Body of pancreas (tissue), 4 donors: Measurements from ENCODE around the gene ULK4. TPM values are rescaled to one million over a fixed set of nuclear protein-coding genes. Genes with fewer than 3 reads are reported as not detected.

Experiments used
- ATAC-seq: fragments of 150-250 bp; one replicate; pipeline ENCODE4 v1.9.1; 2016
- DNase-seq, 4 donors: peaks; one replicate each; pipeline ENCODE4 v3.0.0-alpha.2; 2019
- H3K27ac ChIP-seq, 4 donors: fragments of 200-600 bp; sonication (generic); 1 replicate in 3 of 4; 2 replicates in 1 of 4; pipeline versions ENCODE4 v1.5.1 to v1.6.1; 2016 to 2019; ENCODE audit warnings: mild to moderate bottlenecking in 1 of 4, mixed read lengths in 1 of 4, moderate library complexity in 1 of 4
- H3K27me3 ChIP-seq, 2 donors: fragments of 200-600 bp; sonication (generic); one replicate each; pipeline ENCODE4 v1.6.0; 2016; ENCODE audit warnings: mild to moderate bottlenecking in 1 of 2
- H3K36me3 ChIP-seq, 2 donors: fragments of 200-600 bp; sonication (generic); replicated peaks in 1 of 2; 2 replicates each; pipeline ENCODE4 v1.5.1; 2016; ENCODE audit warnings: low read depth in 2 of 2; ENCODE audit not compliant: insufficient read depth in 1 of 2
- H3K4me1 ChIP-seq: fragments of 200-600 bp; sonication (generic); one replicate; pipeline ENCODE4 v1.6.0; 2016
- H3K4me3 ChIP-seq, 2 donors: fragments of 200-600 bp; sonication (generic); 1 replicate in 1 of 2; 2 replicates in 1 of 2; pipeline ENCODE4 v1.5.1; 2016 to 2019
- H3K9me3 ChIP-seq, 3 donors: fragments of 200-600 bp; sonication (generic); 1 replicate in 2 of 3; 2 replicates in 1 of 3; pipeline ENCODE4 v1.5.1; 2016
- CTCF ChIP-seq, 7 experiments: fragments of 450-650 bp in 4 of 7; fragments of 200-600 bp in 3 of 7; sonication (generic) in 3 of 7; IDR thresholded peaks; one replicate each; pipeline ENCODE4 v1.5.1; 2016 to 2019; ENCODE audit warnings: antibody characterized with exemption in 7 of 7
- POLR2A ChIP-seq, 3 donors: fragments of 450-650 bp; IDR thresholded peaks; one replicate each; pipeline ENCODE4 v1.6.1; 2016; ENCODE audit warnings: antibody characterized with exemption in 3 of 3, mild to moderate bottlenecking in 2 of 3
- WGBS, 2 donors: methylation state at CpG; one replicate each; pipeline ENCODE4 v1.1.5; 2017; 5-methylcytosine and 5-hydroxymethylcytosine counted together
- intact Hi-C: fragments of 100-400 bp; cut with DNase I; formaldehyde crosslinking; loops from one replicate; pipeline ENCODE4 v1.15.1; 2023
- total RNA-seq, 2 donors: library from RNA; depleted of rRNA; stranded (reverse); fragments of >200 nt; gene quantifications; one replicate each; pipeline ENCODE4 v1.1.0, GENCODE V29; 2016

Gene ULK4
- total RNA-seq, 2 donors from 2014 or later = 7.3 to 12.5 TPM

DNA sequence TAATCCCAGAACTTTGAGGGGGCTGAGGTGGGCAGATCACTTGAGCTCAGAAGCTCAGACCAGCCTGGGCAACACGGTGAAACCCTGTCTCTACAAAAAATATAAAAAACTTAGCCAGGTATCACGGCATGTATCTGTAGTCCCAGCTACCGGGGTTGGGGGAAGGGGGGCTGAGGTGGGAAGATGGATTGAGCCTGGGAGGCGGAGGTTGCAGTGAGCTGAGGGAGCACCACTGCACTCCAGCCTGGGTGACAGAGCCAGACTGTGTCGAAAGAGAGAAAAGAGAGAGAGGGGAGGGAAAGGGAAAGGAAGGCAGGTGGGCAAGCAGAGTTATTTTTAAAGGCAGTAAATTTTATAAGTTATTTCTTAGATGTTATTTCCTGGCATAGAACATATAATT is 368.1 kb downstream of the ULK4 start:
- Histone ChIP-seq H3K27ac (no peak overlapping the region), H3K36me3 (no peaks in the 10 kb centered on the region), H3K9me3 (no peaks in the 10 kb centered on the region), H3K4me3 (no peak overlapping the region), H3K4me1 (no peaks in the 10 kb centered on the region), H3K27me3 (no peaks in the 10 kb centered on the region)
- intact Hi-C loops = no loop called here
- WGBS, 2 donors = 74 to 82% methylated on average over 5 of the region's 5 CpGs
- ATAC-seq (no peak), DNase-seq (no peak)
- TF ChIP-seq CTCF (IDR thresholded peaks at IDR 0.05) = no peak
- no peak for TF ChIP-seq POLR2A (IDR thresholded peaks at IDR 0.05)

DNA sequence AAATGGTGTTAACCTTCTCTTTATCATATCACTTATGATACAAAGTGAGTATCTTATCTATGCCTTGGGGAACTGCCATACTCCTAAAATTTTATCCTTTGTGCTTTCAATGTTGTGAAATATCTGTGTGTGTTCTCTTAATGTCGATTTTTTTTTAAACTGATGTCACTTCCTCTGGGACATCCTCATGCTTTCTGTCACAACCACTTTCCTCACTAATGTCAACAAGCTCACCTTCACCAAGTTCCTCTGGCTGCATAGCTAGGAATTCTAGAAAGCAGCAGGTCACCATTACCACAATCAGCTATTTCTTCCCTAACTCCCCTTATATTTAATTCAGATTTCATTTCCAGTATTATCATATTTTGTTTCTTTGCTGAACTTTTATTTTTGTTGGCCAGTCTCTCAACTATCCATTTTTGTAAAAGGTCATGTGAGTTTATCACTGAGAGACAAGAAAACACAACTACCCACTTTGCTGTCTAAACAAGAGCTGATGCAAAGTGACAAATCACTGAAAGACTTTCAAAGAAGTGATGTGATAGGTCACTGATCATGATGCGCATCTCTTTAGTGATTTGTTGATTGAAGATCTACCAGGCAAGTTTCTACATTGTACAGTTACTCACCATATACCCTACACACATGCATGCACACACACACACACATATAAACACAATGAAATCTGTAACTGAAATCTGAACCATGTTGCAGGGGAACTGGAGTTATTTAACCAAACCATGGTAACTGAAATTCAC is 369.0 kb downstream of the ULK4 start:
- Histone ChIP-seq H3K4me1 (no peaks in the 10 kb centered on the region), H3K4me3 (no peak overlapping the region), H3K27me3 (no peaks in the 10 kb centered on the region), H3K36me3 (no peaks in the 10 kb centered on the region), H3K9me3 (no peaks in the 10 kb centered on the region), H3K27ac (no peak overlapping the region)
- no peak for TF ChIP-seq POLR2A (IDR thresholded peaks at IDR 0.05)
- TF ChIP-seq CTCF (IDR thresholded peaks at IDR 0.05) = no peak
- ATAC-seq (no peak), DNase-seq (no peak)
- intact Hi-C loops = no loop called here
- WGBS, 2 donors = 56 to 58% methylated on average over 2 of the region's 2 CpGs

DNA sequence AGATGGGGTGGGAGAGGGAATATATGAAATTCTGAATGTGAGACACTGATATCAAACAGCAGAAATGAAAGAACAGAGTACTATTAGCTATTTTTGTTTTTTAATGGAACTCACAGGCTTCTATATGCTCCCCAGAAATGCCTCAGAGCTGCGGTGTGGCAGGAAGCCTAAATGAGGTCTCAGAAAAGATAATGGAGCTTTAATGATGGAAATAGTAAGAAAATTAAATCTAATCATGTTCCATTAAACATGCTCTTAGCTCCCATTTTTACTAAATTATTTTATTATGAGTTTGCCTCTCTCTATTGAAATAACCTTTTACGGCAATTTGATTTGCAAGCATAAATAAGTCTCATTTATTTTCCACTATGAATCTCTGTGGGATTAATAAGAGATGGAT is 378.9 kb downstream of the ULK4 start:
- H3K27me3 ChIP-seq = no peaks in the 10 kb centered on the region
- ATAC-seq (no peak), DNase-seq (no peak)
- 93 to 94% methylated on average over 2 of the region's 2 CpGs for WGBS, 2 donors
- H3K27ac ChIP-seq = no peak overlapping the region
- intact Hi-C loops = no loop called here
- H3K4me3 ChIP-seq = no peak overlapping the region
- no peaks in the 10 kb centered on the region for H3K4me1 ChIP-seq
- TF ChIP-seq POLR2A (IDR thresholded peaks at IDR 0.05) (no peak), CTCF (IDR thresholded peaks at IDR 0.05) (no peak)
- no peaks in the 10 kb centered on the region for H3K9me3 ChIP-seq
- no peaks in the 10 kb centered on the region for H3K36me3 ChIP-seq

DNA sequence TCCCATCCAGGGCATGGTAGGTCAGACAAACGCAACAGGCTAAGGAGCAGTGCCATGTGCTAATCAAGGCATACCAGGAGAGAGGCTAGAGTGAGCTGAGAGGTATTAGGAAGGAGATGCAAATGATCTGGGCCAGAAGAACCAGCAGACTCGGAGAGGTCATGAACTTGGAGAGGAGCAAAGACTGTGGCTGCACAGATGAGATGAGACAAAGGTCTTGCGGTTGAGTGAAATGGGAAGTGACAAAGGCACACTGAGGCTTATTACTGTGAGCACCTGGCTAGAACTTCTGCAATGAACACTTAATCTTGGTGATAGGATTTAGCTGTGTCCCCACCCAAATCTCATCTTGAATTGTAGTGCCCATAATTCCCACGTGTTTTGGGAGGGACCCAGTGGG is 380.2 kb downstream of the ULK4 start:
- no peaks in the 10 kb centered on the region for H3K36me3 ChIP-seq
- no peak for TF ChIP-seq POLR2A (IDR thresholded peaks at IDR 0.05)
- no peak for TF ChIP-seq CTCF (IDR thresholded peaks at IDR 0.05)
- no peak for ATAC-seq
- intact Hi-C loops = no loop called here
- no peak for DNase-seq
- WGBS, 2 donors = 85 to 90% methylated on average over 4 of the region's 4 CpGs
- no peaks in the 10 kb centered on the region for H3K9me3 ChIP-seq
- no peaks in the 10 kb centered on the region for H3K27me3 ChIP-seq
- no peak overlapping the region for H3K27ac ChIP-seq
- no peaks in the 10 kb centered on the region for H3K4me1 ChIP-seq
- no peak overlapping the region for H3K4me3 ChIP-seq
